ENCODE measurements around the gene SMCO4. TPM values are rescaled to one million over a fixed set of nuclear protein-coding genes. Genes with fewer than 3 reads are reported as not detected.

SMCO4 gene
- total RNA-seq, 1 experiment from 2014 or later, result 9.3 TPM

GRCh38 chr11:93532806-93533205, 10.4 kb downstream of the SMCO4 start:
- intact Hi-C loops (cut with micrococcal nuclease; ENCODE audit: unreplicated experiment), result no loop called here
- no peaks in the 10 kb centered on the region for H3K27me3 ChIP-seq (replicated peaks; ENCODE audit: insufficient read depth, low read depth, low read length, poor library complexity)
- POLR2A ChIA-PET (ENCODE audit: low non-redundant PET), result no interaction called here
- H3K9me3 ChIP-seq (ENCODE audit: low read depth, low read length, poor library complexity, severe bottlenecking), result no peaks in the 10 kb centered on the region
- H3K4me1 ChIP-seq (ENCODE audit: insufficient read depth, low read length, poor library complexity, severe bottlenecking), result peaks cover 5% of the 10 kb centered on the region
- no peak overlapping the region for H3K27ac ChIP-seq (ENCODE audit: low read depth, low read length, poor library complexity, severe bottlenecking)
- H3K4me3 ChIP-seq (ENCODE audit: low read depth, low read length, poor library complexity, severe bottlenecking), result no peak overlapping the region
- H3K36me3 ChIP-seq (ENCODE audit: insufficient read depth, low read length, poor library complexity, severe bottlenecking), result no peaks in the 10 kb centered on the region
- CTCF ChIA-PET, result no interaction called here
- DNase-seq (ENCODE audit: low spot score), result no peak
- no TSS peak for BruUV-seq (replicated peaks)
- TF ChIP-seq CTCF (conservative IDR thresholded peaks at IDR 0.05; ENCODE audit: low read depth, low read length), result no peak
- TF ChIP-seq EZH2 (IDR thresholded peaks at IDR 0.05; ENCODE audit: borderline replicate concordance, low read depth, low read length, poor library complexity, severe bottlenecking), result no peak

- Histone ChIP-seq H3K27me3 (replicated peaks; ENCODE audit: insufficient read depth, low read depth, low read length, poor library complexity) (no peaks in the 10 kb centered on the region), H3K9me3 (ENCODE audit: low read depth, low read length, poor library complexity, severe bottlenecking) (no peaks in the 10 kb centered on the region), H3K27ac (ENCODE audit: low read depth, low read length, poor library complexity, severe bottlenecking) (no peak overlapping the region), H3K4me3 (ENCODE audit: low read depth, low read length, poor library complexity, severe bottlenecking) (no peak overlapping the region), H3K36me3 (ENCODE audit: insufficient read depth, low read length, poor library complexity, severe bottlenecking) (no peaks in the 10 kb centered on the region), H3K4me1 (ENCODE audit: insufficient read depth, low read length, poor library complexity, severe bottlenecking) (peaks cover 5% of the 10 kb centered on the region)
- POLR2A ChIA-PET (ENCODE audit: low non-redundant PET), result no interaction called here
- DNase-seq (ENCODE audit: low spot score), result no peak
- CTCF ChIA-PET, result no interaction called here
- no TSS peak for BruUV-seq (replicated peaks)
- no peak for TF ChIP-seq EZH2 (IDR thresholded peaks at IDR 0.05; ENCODE audit: borderline replicate concordance, low read depth, low read length, poor library complexity, severe bottlenecking)
- no peak for TF ChIP-seq CTCF (conservative IDR thresholded peaks at IDR 0.05; ENCODE audit: low read depth, low read length)
- intact Hi-C loops (cut with micrococcal nuclease; ENCODE audit: unreplicated experiment), result no loop called here
Observed at GRCh38 chr11:93532281-93532789, 10.9 kb downstream of the SMCO4 start.

- DNase-seq (ENCODE audit: low spot score), result no peak
- Histone ChIP-seq H3K4me3 (ENCODE audit: low read depth, low read length, poor library complexity, severe bottlenecking) (no peak overlapping the region), H3K27me3 (replicated peaks; ENCODE audit: insufficient read depth, low read depth, low read length, poor library complexity) (no peaks in the 10 kb centered on the region), H3K9me3 (ENCODE audit: low read depth, low read length, poor library complexity, severe bottlenecking) (no peaks in the 10 kb centered on the region), H3K4me1 (ENCODE audit: insufficient read depth, low read length, poor library complexity, severe bottlenecking) (peaks cover 5% of the 10 kb centered on the region), H3K27ac (ENCODE audit: low read depth, low read length, poor library complexity, severe bottlenecking) (no peak overlapping the region), H3K36me3 (ENCODE audit: insufficient read depth, low read length, poor library complexity, severe bottlenecking) (no peaks in the 10 kb centered on the region)
- intact Hi-C loops (cut with micrococcal nuclease; ENCODE audit: unreplicated experiment), result no loop called here
- BruUV-seq (replicated peaks), result no TSS peak
- ChIA-PET POLR2A (ENCODE audit: low non-redundant PET) (no interaction called here), CTCF (no interaction called here)
- no peak for TF ChIP-seq EZH2 (IDR thresholded peaks at IDR 0.05; ENCODE audit: borderline replicate concordance, low read depth, low read length, poor library complexity, severe bottlenecking)
- no peak for TF ChIP-seq CTCF (conservative IDR thresholded peaks at IDR 0.05; ENCODE audit: low read depth, low read length)
Observed at GRCh38 chr11:93530468-93530826, 12.7 kb downstream of the SMCO4 start.
